KG1 (cell line): ENCODE data around the gene OSBPL10.

Experiments
- DNase-seq: peaks from one replicate; lab custom pipeline; 2025; lab: John Stamatoyannopoulos, UW

The OSBPL10 gene

DNA sequence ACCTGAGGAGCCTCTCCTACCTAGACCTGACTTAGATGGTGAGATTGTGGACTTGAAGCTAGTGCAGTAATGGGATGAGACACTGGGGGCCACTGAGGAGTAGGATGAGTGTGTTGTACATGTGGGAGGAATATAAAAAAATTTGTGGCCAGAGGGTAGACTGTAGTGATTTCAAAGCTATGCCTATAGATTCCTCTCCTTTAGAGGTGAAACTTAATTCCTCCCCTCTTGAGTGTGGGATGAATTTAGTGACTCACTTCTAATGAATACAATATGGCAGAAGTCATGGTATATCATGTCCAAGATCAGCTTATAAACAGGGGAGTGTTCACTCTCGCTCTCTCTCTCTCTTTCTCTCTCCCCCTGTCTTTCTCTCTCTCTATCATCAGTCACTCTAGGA lies 7.2 kb upstream of the OSBPL10 start:
- DNase-seq: no peak

DNA sequence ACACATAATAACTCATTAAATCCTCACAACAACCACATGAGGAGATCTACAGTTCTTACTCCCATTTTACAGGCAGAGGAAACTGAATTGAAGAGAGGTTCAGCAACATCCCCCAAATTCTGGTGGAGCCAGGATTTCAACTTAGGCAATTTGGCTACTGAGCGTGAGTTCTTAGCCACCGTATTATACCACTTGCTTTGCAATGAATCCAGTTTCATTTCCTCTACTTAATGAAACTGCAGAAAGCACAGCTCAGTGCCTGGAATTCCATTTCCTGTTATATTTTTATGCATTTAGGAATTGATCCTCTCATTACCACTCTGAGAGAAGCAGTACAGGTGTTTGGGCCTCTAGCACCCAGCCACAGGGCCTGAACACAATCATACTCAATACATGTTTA lies 4.8 kb upstream of the OSBPL10 start:
- DNase-seq: no peak

DNA sequence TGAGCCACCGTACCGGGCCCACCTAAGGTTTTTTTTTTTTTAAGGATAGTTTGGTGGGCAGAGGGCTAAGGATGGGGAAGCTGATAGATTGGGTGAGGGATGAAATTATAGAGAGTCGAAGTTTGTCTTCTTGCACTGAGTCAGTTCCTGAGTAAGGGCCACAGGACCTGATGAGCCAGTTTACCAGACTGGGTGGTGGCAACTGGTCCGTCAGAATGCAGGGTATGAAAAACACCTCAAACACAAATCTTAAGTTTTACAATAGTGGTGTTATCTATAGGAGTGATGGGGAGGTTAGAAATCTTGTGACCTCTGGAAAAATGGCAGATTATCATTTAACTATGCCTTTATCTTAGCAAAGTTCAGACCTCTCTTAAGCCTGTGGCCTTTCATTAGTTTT lies 3.3 kb upstream of the OSBPL10 start:
- DNase-seq: no peak

GRCh38 chr3:31980530-31981205 lies 394 bp downstream of the OSBPL10 start:
- no peak for DNase-seq

GRCh38 chr3:31979001-31979697 lies 1.9 kb downstream of the OSBPL10 start:
- no peak for DNase-seq

DNA sequence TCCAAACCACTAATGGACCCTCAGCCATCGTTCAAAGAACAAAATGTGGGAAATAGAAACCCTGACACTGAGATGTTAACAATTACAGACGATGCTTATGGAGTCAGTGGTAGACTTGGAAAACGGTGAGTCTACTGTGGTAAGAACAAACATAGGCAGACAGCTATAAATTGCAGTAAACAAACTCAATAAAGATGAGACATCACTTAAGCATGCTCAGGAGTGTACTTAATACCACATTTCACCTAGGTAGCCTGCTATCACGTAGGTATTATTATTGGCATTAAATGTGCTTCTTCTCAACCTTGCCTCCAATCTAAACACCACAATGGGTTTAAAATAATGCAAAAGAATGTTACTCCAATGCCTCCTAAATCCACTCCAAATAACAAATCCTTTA lies 2.5 kb downstream of the OSBPL10 start:
- DNase-seq: no peak

GRCh38 chr3:31977736-31978135 lies 3.3 kb downstream of the OSBPL10 start:
- DNase-seq: no peak

GRCh38 chr3:31976302-31976701 lies 4.8 kb downstream of the OSBPL10 start:
- no peak for DNase-seq

GRCh38 chr3:31974964-31975363 lies 6.1 kb downstream of the OSBPL10 start:
- no peak for DNase-seq

- DNase-seq: no peak
Measured at GRCh38 chr3:31974471-31974870, 6.6 kb downstream of the OSBPL10 start.

- DNase-seq: no peak
Measured at GRCh38 chr3:31973837-31974236, 7.2 kb downstream of the OSBPL10 start.

GRCh38 chr3:31973081-31973480 lies 8.0 kb downstream of the OSBPL10 start:
- no peak for DNase-seq

DNA sequence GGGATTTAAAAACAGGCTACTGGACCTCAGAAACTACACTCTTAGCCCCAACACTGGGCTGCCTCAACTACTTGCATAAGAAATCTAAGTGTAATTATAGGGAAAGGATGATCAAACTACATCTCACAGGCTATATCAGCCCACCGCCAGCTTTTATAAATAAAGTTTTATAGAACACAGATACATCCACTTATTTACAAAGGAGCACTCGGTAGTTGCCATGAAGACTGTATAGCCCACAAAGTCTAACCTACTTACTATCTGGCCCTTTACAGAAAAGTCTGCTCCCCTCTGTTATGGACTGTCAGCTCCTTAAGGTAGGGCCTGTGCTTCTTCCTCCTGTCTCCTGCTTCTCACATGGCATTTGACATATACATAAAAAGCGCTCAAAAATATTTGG lies 9.5 kb downstream of the OSBPL10 start:
- no peak for DNase-seq

DNA sequence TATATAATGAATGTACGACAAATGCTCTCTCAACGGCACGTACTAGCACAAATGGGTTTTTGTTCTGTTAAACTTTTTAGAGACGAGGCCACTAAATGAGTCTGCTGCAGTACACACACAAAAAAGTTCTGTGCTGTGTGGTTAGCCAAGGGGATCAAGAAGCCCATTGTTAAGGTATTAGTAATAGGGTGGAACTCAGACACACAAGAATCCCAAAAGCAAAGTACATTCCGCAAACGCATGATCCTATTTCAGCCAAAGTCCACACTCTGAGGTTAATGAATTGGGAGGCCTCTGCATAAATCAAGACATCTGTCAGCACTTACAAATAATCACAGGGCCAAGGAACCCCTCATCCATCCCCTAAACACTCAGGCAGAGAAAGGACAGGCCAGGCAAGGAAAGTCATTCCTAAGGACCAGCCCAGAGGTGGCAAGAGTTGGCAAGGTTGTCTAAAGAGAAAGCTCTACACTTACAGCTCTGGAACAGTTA lies 12.1 kb downstream of the OSBPL10 start:
- no peak for DNase-seq

GRCh38 chr3:31968369-31968926 lies 12.6 kb downstream of the OSBPL10 start:
- DNase-seq: no peak

DNA sequence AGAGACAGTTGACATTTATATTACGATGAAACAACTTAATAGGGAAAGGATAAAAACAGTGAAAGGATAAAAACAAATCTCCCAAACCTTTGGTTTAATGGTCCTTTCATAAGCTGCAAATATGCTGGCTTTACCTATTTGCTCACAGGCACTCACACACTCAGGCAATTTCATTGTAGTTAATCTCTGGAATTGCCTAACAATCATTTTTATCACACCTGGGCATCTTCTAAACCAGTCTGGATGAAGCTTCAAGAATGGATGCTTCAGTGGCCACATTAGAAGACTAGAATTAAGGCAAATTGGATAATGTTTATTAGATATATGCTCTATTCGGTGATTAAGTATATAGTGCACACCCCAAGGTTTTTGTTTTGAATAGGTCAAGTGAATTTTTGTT lies 13.5 kb downstream of the OSBPL10 start:
- DNase-seq: no peak

- no peak for DNase-seq
Measured at GRCh38 chr3:31966978-31967591, 14.0 kb downstream of the OSBPL10 start.

DNA sequence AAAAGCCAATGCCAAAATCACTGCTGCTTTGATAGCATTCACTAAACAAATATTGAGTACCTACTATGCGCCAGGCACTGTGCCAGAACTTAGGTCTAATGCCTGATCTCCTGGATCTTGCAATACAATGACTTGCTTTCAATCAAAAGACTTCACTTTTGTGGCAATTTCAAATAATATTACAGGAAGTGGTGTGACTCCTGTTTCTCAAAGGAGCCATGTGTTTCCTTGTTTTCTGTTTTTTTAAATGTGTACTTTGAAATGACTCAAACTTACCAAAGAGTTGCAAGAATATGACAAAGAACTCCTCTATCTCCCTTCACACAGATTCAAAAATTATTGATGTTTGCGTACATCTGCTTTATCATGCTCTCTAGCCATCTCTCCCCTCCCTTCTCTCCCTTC lies 18.3 kb downstream of the OSBPL10 start:
- DNase-seq: no peak

GRCh38 chr3:31960793-31961431 lies 20.1 kb downstream of the OSBPL10 start:
- no peak for DNase-seq

GRCh38 chr3:31959951-31960792 lies 20.9 kb downstream of the OSBPL10 start:
- DNase-seq: no peak

DNA sequence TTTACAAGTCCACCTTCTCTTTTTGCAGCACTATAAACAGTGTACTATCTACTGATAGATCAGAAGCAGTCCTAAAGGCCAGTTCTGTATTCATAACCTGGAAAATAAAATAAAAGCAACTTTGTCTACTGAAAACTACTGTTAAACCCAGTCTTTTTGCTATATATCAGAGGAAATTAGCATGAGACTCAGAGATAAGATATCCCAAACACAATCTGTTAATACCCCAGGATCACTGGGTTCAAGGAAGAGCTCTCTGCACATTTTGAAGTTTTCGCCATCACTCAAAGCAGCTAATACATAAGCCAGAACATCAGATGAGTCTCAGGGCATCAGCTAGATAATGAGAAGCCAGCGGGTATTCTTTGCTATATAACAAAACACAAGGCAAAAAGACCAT lies 21.8 kb downstream of the OSBPL10 start:
- no peak for DNase-seq
